NCI-H1092 (cell line): ENCODE data around the gene CYBRD1.
"Not testable (repeated sequence)": the region's sequence is repeated elsewhere in the genome, so short reads cannot be mapped to it uniquely, and the experiment has no call there.

ENCODE experiments used
- DNase-seq: peaks from one replicate; lab custom pipeline; 2025; lab: John Stamatoyannopoulos, UW

CYBRD1 gene, protein sequence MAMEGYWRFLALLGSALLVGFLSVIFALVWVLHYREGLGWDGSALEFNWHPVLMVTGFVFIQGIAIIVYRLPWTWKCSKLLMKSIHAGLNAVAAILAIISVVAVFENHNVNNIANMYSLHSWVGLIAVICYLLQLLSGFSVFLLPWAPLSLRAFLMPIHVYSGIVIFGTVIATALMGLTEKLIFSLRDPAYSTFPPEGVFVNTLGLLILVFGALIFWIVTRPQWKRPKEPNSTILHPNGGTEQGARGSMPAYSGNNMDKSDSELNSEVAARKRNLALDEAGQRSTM

DNA sequence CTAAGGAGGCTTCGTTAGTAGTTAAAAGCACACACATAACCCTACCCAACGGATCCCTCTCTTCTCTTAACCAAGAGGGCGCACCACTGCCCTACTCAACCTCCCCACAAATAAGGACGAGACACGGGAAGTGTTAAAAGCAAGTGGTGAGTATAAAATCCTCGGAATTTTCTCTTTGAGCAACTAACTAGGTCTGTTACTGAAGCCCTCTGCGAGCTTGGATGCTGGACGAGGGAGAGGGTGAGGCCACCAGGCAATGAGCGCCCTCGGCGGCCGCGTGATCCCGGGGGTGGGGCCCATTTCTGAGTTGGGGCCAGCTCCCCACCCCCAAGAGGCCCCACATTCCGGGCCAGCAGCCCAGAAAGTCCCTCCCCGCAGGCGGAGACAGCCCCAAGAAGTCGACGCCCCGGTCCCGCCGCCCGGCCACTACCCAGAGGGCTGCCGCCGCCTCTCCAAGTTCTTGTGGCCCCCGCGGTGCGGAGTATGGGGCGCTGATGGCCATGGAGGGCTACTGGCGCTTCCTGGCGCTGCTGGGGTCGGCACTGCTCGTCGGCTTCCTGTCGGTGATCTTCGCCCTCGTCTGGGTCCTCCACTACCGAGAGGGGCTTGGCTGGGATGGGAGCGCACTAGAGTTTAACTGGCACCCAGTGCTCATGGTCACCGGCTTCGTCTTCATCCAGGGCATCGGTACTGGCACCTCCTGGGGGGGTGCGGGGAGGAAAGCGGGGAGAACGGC is at the start of gene CYBRD1:
CYBRD1 (plus strand) TSS at position 423 of the 736 bp plus-strand sequence; CDS start at position 495, 72 bp downstream.
- no peak for DNase-seq

DNA sequence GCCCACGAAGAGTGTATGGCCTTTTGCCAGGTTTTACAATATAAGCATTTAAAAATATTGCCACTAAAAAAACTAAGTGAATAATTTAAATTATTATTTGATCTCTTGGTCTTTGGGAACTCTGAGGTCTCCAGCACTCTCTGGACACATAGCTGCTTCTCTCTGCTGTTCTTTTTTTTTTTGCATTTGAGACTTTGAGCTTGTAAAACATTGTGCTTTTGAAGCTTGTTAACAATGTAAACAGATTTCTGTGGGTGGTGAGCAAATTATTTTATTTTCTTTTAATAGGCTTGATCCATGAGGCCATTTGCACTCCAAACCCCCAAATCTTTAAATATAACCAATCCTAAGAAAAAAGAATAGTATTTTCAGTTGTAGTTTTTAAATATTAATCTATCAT is 46.3 kb upstream of the CYBRD1 start:
- no peak for DNase-seq

DNA sequence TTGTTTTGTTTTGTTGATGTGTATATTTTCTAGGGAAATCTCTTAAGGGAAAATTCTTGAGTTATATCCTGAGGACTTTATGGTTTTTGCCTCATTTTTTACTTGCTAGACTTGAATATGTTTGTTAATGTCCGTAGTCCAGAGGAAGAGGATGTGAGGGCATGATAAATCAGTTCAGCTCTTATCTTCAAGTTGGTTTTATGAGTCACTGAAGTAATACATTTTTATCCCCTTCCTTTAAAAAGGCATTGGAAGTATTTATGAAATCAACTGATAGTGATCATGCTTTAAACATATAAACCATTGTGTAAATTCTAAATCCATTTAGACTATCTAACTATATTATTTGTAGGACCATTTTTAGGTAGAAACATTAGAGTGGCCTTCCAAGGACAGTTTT is 43.9 kb upstream of the CYBRD1 start:
- no peak for DNase-seq

GRCh38 chr2:171479154-171479814 is 43.0 kb upstream of the CYBRD1 start:
- no peak for DNase-seq

DNA sequence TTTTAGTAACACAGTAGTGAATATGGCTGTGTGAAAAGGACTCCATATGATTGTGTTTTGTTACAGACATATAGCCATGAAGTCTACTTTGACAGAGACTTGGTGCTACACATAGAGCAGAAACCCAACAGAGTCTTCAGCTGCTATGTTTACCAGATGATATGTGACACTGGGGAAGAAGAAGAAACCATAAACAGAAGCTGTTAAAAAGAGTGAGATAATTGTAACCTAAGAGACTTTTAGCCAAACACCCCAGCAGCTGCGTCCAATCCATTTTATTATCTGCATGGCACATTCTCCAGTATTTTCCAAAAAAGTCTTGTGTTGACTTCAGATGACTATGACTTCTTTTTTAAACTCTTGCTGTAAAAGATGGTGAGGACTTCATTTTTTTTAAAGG is 41.4 kb upstream of the CYBRD1 start:
- no peak for DNase-seq

GRCh38 chr2:171482308-171482707 is 40.0 kb upstream of the CYBRD1 start:
- no peak for DNase-seq

- no peak for DNase-seq
Measured at GRCh38 chr2:171482877-171483276, 39.4 kb upstream of the CYBRD1 start.

- DNase-seq: no peak
Measured at GRCh38 chr2:171483793-171484192, 38.5 kb upstream of the CYBRD1 start.

- no peak for DNase-seq
Measured at GRCh38 chr2:171485116-171485515, 37.2 kb upstream of the CYBRD1 start.

DNA sequence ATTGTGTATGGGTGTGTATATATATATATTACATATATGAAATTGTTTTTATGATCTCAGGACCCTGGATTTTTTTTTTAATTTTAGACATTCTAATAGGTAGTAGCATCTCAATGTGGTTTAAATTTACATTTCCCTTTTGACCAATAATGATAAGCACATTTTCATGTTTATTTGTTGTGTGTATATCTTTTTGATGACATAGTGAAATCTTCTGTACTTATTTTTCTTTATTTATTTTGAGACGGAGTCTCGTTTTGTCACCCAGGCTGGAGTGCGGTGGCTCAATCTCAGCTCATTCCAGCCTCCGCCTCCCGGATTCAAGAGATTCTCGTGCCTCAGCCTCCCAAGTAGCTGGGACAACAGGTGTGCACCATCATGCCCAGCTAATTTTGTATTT is 35.1 kb upstream of the CYBRD1 start:
- no peak for DNase-seq

GRCh38 chr2:171487803-171488259 is 34.4 kb upstream of the CYBRD1 start:
- DNase-seq: no peak

DNA sequence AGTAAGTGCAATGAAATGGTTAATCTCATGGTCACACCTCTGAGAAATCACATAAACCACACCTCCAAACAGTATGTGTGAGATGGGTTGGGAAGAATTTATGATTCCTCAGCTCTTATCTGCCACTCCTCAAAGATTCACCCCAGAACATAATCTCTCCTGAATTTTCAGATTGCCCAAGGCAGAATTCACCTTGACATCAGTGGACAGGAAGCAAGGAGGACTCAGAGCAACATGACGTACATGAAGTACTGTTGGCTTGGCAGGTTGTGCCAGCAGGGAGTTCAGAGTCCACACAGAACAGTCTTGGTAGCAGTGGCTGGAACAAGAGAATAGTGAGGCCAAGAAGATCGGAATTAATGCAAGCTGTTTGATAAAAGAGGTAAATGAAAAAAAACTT is 31.7 kb upstream of the CYBRD1 start:
- DNase-seq: no peak

- no peak for DNase-seq
Measured at GRCh38 chr2:171491292-171491691, 31.0 kb upstream of the CYBRD1 start.

- DNase-seq: no peak
Measured at GRCh38 chr2:171492664-171493063, 29.6 kb upstream of the CYBRD1 start.

- DNase-seq: not testable (repeated sequence)
Measured at GRCh38 chr2:171497664-171498063, 24.6 kb upstream of the CYBRD1 start.

- no peak for DNase-seq
Measured at GRCh38 chr2:171505374-171505773, 16.9 kb upstream of the CYBRD1 start.

DNA sequence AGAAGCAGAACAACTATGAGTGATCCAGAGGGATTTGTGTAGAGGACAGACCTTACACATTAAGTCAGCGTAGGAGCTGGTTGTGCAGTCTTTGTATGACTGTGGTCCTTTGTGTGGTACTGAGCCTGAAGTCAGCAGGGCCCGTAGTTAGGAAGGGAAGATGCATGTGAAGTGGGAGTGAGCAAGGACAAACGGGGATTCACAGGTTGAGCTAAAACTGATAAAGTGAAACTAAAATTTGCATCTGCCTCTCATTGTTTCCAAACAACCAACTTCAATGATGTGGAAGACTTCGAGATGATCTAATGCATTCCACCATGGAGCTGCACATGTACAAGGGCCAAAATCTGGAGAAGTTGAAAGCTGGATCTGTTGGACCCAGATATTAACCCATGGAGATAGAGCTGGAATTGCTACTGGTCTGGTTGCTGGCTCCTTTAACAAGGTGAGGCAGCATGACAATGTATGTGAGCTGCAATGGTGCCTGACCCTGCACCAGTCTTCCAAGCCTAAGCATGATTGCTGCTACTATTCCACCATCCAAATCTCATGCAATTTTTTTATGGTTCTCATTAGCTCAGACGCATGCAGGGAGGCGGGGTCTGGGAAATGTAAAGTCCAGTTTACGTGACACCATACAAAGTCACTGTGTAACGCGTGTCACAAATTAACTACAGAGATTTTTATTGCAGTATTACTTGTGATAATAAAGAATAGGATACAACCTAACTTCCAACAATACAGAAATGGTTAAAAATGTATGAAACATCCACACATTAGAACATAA is 12.1 kb upstream of the CYBRD1 start:
- no peak for DNase-seq

DNA sequence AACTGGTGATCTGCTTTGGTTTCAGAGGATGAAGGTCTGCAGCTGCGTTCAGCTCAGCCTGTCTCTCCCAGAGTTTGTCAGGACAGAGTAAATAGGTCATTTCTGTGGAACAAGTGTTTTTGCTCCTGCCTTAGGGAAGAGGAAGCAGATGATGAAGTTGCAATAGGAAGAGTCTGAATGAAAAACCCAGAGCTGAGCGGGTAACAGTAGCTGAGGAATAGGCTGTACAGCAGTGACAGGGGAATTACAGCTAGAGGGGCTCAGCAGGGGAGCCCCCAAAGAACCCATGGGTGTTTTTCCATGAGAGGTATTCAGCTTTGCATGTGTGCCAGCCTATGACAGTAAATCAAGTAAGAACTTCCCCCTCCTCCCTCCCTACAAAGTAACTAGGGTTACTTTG is 10.3 kb upstream of the CYBRD1 start:
- DNase-seq: no peak

GRCh38 chr2:171512683-171513195 is 9.5 kb upstream of the CYBRD1 start:
- DNase-seq: no peak

GRCh38 chr2:171513719-171514160 is 8.5 kb upstream of the CYBRD1 start:
- DNase-seq: no peak

- no peak for DNase-seq
Measured at GRCh38 chr2:171514908-171515582, 7.2 kb upstream of the CYBRD1 start.
